Activated CD8-positive, alpha-beta memory T cell treated with anti-CD3 and anti-CD28 coated beads for 24 hours (primary cell): ENCODE measurements around the gene RILPL2.
"Not testable (repeated sequence)": the region's sequence is repeated elsewhere in the genome, so short reads cannot be mapped to it uniquely, and the experiment has no call there.

Experiments
- DNase-seq: peaks from one replicate; pipeline ENCODE4 v3.0.0-alpha.2; 2020

RILPL2 gene

GRCh38 chr12:123449249-123449733, 12.8 kb upstream of the RILPL2 start:
- DNase-seq: no peak

- DNase-seq: no peak
Observed at GRCh38 chr12:123446333-123446713, 9.8 kb upstream of the RILPL2 start.

- no peak for DNase-seq
Observed at GRCh38 chr12:123445388-123446332, 9.2 kb upstream of the RILPL2 start.

- no peak for DNase-seq
Observed at GRCh38 chr12:123444092-123445026, 7.9 kb upstream of the RILPL2 start.

GRCh38 chr12:123442774-123443173, 6.3 kb upstream of the RILPL2 start:
- no peak for DNase-seq

- DNase-seq: no peak
Observed at GRCh38 chr12:123441523-123442164, 5.2 kb upstream of the RILPL2 start.

- DNase-seq: no peak
Observed at GRCh38 chr12:123435636-123436016, 858 bp downstream of the RILPL2 start.

GRCh38 chr12:123433615-123434014, 2.9 kb downstream of the RILPL2 start:
- no peak for DNase-seq

- DNase-seq: peak; percentile 63
Observed at GRCh38 chr12:123431951-123432817, 4.3 kb downstream of the RILPL2 start.

- not testable (repeated sequence) for DNase-seq
Observed at GRCh38 chr12:123429101-123429500, 7.4 kb downstream of the RILPL2 start.

GRCh38 chr12:123428591-123428990, 7.9 kb downstream of the RILPL2 start:
- no peak for DNase-seq

GRCh38 chr12:123427036-123427769, 9.3 kb downstream of the RILPL2 start:
- DNase-seq: no peak

- no peak for DNase-seq
Observed at GRCh38 chr12:123421314-123421713, 15.2 kb downstream of the RILPL2 start.

GRCh38 chr12:123410041-123410412, 26.5 kb downstream of the RILPL2 start:
- DNase-seq: no peak

GRCh38 chr12:123409284-123410040, 27.0 kb downstream of the RILPL2 start:
- not testable (repeated sequence) for DNase-seq

GRCh38 chr12:123408619-123409018, 27.9 kb downstream of the RILPL2 start:
- not testable (repeated sequence) for DNase-seq

GRCh38 chr12:123407934-123408333, 28.6 kb downstream of the RILPL2 start:
- not testable (repeated sequence) for DNase-seq

GRCh38 chr12:123407269-123407668, 29.2 kb downstream of the RILPL2 start:
- not testable (repeated sequence) for DNase-seq

GRCh38 chr12:123404581-123404980, 31.9 kb downstream of the RILPL2 start:
- DNase-seq: no peak
